HG03354 (cell line): ENCODE data around the gene TCN1.
"Not testable (repeated sequence)": the region's sequence is repeated elsewhere in the genome, so short reads cannot be mapped to it uniquely, and the experiment has no call there.

Experiments used
- ATAC-seq: cut with Tn5 transposase; IDR thresholded peaks from one replicate; pipeline ENCODE4 v1.9.1; 2021; ENCODE audit warnings: mild to moderate bottlenecking; ENCODE audit not compliant: unreplicated experiment, poor library complexity, severe bottlenecking

Gene TCN1

DNA sequence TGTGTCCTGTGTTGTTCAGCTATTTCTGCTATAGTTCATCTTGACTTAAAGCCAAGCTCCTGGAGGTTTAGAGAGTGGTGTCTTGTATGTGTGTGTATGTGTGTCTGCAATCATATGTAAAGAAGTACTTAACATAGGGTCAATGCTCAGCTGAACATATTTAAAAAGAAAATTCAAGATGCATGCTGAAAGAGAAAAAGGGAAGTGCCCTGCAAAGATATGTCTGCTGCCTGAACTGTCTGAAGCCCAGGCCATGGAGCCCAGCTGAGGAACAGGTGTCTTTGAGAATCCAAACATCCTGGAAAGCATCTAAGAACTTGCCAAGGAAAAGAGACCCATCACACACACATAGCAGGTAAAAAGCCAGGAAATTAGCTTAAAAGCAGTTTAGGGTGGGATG, 6.6 kb downstream of the TCN1 start:
- ATAC-seq, result no peak

- ATAC-seq, result no peak
These were observed 8.6 kb downstream of the TCN1 start for GRCh38 chr11:59857439-59858434.

DNA sequence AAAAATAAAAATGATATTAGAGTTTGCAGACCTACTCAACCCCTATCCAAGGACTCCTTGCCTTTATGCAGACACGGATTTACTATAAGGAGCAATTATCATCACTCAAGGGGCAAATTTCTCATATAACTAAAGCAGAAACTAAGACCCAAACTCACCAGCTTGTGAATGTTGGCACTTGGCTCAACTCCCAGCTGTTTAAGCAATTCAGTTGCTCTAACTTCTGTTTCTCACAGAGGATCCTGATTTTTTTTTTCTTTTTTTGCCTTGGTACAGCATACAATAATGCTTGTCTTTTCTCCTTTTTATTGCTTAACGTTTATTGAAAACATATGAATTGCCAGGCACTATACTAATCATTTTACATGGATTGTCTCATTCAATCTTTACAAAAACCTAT, 11.4 kb downstream of the TCN1 start:
- ATAC-seq, result no peak

DNA sequence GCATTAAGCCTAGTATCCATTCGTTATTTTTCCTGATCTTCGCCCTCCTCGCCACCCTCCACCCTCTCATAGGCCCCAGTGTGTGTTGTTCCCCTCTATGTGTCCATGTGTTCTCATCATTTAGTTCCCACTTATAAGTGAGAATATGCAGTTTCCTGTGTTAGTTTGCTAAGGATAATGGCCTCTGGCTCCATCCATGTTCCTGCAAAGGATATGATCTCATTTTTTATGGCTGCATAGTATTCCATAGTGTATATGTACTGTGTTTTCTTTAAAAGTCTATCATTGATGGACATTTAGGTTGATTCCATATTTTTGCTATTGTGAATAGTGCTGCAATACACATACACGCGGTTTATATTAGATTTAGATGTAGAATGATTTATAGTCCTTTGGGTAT, 14.9 kb downstream of the TCN1 start:
- not testable (repeated sequence) for ATAC-seq

DNA sequence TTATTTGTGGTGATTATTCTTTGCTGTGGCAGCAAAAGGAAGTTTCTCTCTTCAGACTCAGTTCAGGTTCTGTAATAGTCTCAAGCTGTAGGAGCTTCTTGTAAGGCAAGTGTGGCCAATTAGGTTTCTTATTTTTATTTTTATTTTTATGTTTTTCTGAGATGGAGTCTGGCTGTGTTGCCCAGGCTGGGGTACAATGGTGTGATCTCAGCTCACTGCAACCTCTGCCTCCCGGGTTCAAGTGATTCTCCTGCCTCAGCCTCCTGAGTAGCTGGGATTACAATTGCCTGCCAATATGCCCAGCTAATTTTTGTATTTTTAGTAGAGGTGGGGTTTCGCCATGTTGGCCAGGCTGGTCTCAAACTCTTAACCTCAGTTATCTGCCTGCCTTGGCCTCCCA, 16.7 kb downstream of the TCN1 start:
- ATAC-seq, result not testable (repeated sequence)

DNA sequence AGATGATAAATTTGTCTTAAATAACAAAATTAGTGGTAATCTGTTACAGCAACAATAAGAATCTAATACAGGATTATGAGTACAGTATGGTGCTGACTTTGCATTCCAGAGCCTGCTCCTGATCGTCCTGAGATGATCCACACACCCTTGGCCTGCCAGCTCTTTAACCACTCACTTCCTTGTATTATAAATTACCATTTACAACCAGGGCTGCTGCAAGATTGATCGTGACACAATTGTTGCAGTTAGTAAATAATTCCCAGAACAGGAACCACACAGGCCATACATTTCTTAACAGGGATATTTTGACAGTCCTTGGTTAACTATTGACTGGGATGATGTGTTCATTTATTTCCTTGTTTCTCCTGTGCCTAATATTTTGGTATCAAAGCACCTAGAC, 17.2 kb downstream of the TCN1 start:
- peak; percentile 68 for ATAC-seq

DNA sequence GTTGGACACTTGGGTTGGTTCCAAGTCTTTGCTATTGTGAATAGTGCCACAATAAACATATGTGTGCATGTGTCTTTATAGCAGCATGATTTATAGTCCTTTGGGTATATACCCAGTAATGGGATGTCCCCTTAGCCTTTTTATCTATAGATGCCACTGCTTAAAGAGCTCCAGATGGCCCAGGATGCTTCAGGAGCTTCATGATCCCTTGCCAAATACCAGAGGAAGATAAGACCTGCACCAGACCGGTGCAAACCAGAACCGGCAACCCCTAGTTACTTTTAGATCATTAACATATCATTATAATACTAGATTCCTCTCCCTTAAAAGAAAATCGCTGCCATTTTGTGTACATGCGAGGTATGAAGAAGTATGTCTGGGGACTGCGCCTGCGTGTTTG, 17.8 kb downstream of the TCN1 start:
- not testable (repeated sequence) for ATAC-seq

- no peak for ATAC-seq
These were observed 18.7 kb downstream of the TCN1 start for GRCh38 chr11:59847626-59848025.

DNA sequence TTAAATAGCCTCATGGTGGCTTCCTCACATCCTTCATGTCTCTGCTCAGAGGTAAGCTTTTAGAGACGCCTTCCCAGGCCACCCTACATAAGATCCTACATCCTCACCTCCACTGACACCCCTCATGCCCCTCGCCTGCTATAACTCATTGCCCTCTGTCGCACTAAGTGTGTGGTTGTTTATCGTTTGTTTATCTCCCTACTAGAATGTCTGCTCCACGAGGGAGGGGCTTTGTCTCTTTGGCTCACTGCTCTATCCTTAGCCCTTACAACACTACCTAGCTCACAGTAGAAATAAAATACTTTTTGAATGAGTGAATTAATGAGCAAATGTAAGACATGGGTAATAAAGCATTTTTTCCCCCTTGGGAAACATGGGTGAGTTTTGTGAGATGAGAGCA, 19.7 kb downstream of the TCN1 start:
- ATAC-seq, result no peak

DNA sequence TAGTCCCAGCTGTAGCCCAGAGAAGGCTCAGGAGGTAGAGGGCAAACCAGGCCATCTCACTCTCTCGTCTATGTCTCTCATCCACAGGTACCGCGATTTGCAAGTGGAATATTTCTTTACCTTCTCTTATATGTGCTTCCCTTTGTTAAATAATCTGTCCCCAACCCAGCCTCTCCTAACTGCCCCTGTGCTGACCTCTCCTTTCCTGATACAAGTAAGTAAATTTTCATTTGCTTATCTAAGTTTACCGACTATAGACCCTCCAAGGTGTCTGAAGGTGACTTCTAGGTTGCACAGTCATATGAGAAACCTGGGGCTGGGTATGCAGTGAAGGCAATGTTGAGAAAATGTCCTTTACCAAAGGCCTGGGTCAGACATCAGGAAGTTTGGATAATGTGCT, 20.9 kb downstream of the TCN1 start, which contains the start of gene CBLIF:
CBLIF (minus strand) TSS at position 101 of the 400 bp plus-strand sequence; CDS start at position 55, 46 bp downstream.
- no peak for ATAC-seq

- no peak for ATAC-seq
These were observed 24.0 kb downstream of the TCN1 start for GRCh38 chr11:59842316-59842715.

- ATAC-seq, result peak; percentile 75
These were observed 24.8 kb downstream of the TCN1 start for GRCh38 chr11:59841514-59841913.

- ATAC-seq, result no peak
These were observed 26.7 kb downstream of the TCN1 start for GRCh38 chr11:59839615-59840014.

DNA sequence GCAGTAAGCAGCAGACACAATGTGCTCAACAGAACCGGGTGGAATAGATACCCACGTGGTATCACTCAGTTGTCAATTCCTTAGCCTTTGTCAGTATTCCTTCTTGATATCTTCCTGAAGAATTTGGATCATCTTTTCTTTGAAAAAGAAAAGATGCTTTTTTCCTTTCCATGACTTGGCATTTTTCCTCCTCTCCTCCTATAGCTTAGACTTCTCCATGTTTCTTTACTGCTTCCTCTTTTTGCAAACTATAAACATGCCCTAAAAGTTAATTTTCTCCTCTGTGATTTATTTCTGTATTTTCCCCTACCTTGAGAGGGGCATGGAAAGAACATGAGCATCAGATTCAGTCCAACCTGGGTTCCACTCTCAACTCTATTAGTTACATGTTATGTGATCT, 32.7 kb downstream of the TCN1 start:
- no peak for ATAC-seq

GRCh38 chr11:59829358-59829757, 36.9 kb downstream of the TCN1 start:
- no peak for ATAC-seq

GRCh38 chr11:59822989-59823566, 43.2 kb downstream of the TCN1 start:
- ATAC-seq, result peak; percentile 95

DNA sequence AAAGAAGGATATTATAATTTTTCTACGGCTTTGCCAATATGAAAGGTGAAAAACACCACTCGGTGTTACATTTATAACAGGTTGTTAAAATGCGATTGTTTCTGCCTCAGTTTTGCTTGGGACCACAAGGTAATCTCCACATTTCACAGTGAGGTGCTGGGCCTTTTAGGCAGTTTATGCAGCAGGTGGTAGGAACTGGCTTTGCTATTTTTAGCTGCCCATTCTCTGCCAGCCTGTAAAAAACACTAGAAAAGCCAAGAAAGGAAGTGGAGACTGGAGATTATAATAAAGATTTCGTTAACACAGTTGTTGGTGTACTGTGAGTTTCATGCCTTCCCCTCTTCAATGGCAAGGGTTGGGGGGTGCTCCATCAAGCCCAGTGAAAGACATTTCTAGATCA, 47.7 kb downstream of the TCN1 start:
- ATAC-seq, result no peak

DNA sequence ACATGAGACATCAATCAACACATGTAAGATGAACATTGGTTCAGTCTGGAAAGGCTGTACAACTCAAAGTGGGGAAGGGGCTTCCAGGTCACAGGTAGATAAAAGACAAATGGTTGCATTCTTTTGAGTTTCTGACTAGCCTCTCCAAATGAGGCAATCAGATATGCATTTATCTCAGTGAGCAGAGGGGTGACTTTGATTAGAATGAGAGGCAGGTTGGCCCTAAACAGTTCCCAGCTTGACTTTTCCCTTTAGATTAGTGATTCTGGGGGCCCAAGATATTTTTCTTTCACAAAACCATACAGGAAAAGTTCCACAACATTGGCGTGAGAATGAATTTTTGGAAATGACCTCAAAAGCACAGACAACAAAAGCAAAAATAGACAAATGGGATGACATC, 49.9 kb downstream of the TCN1 start:
- not testable (repeated sequence) for ATAC-seq

DNA sequence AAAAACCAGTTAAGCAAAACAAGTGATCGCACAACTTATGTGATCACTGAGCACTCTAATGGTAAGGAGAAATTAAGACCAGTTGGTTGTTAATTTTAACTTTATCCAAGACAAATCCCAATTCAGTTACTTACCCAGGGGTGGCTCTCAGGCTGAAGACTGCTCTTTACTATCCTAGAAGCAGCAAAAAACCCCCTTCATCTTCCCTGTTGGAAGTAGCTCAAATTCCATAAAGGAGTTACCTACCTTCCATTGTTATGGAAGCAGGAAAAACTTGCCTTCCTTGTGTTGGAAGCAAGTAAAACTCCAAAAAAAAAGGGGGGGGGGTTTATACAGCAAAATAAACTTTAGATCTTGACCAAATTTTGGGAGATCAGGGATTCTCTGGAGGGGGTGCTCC, 50.5 kb downstream of the TCN1 start:
- ATAC-seq, result no peak

- ATAC-seq, result no peak
These were observed 52.3 kb downstream of the TCN1 start for GRCh38 chr11:59814021-59814420.

DNA sequence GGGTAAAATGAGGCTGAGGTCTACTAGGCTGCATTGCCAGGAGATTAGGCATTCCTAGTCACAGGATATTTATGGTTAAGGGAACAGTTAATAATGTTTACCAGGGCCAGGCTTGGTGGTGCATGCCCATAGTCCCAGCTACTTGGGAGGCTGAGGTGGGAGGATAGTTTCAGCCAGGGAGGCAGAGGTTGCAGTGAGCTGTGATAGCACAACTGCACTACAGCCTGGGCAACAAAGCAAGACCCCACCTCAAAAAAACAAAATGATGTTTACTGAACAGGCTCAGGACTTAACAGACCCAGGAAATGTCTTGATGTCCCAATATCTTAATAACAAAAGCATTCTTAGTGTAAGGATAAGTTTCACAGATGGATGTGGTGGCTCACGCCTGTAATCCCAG, 52.9 kb downstream of the TCN1 start:
- no peak for ATAC-seq
